ENCODE data around the gene RPTOR. TPM values are rescaled to one million over a fixed set of nuclear protein-coding genes. Genes with fewer than 3 reads are reported as not detected.
"Not testable (repeated sequence)": the region's sequence is repeated elsewhere in the genome, so short reads cannot be mapped to it uniquely, and the experiment has no call there.

Gene RPTOR
- polyA plus RNA-seq, 12 donors = 16.0 to 34.1 (median 21.6) TPM; not detected in 1

DNA sequence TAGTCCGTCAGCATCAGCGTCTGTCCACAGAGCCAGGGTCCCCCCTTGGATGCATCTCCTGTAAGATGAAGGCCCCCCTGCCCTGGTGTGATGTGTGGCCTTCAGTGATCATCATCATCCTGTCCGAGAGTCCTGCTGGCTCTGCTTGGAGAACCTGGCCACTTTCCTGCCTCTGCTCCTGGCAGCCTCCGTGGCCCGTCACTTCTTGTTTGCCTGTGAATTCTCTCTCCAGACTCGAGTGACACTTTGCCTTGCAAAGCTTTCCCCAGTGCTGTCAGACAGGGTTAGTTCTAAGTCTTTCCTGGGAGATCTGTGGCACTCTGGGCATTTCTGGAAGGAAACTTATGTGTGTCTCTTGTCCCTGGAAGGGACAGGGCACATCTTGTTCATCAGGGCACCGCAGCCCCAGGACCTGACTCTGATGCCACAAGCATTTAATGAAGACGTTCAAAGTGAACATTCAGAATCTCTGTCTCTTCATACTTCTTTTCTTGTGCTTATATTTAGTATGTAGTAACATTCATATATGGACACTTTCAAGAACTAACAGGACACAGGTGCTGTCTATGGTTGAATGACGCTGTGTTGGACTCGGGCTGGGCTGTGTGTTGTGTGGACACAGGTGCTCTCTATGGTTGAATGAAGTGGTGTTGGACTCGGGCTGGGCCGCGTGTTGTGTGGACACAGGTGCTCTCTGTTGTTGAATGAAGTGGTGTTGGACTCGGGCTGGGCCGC lies 68.5 kb downstream of the RPTOR start:
- no peak for DNase-seq

DNA sequence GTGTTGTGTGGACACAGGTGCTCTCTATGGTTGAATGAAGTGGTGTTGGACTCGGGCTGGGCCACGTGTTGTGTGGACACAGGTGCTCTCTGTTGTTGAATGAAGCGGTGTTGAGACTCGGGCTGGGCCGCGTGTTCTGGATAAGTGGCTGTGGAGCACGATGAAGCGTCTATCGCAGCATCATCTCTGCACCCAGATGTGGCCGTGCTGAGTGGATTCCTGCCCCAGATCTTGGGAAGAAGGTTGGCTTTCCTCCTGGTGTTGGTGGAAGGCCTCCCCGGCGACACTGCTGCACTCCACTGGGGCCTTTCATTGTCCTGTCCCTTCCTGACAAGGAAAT lies 69.1 kb downstream of the RPTOR start:
- DNase-seq = no peak

DNA sequence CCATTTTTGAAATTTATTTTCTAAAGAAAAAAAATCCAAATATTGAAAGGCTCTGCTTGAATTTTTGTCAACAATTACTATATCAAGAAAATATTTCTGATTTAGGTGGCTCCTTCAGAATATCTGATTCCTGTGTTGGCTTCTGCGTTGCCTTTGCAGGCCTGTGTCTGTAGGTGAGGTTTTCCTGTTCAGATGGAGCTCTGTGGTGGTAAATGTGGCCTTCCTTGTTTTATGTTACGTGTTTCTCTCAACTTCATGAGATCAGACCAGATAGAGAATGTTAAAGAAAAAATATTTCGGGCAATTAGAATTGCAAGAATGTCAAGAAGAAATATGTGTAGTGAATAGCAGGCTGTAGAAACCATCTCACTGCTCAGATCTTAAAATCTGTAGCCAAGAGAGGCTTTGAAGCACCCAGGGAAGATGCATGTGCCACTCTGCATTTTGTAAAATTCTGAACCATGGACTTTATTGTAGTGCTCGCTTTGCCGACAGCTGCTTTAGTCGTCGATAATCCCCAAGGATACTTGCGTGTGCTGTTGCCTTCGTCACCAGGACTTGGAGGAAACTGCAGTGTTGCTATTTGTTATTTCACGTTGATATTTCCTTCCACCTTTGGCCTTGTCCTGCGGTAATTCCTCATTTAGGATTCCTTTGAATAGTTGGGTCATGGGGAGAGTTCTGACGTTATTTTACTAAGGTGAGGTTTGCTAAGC lies 69.9 kb downstream of the RPTOR start:
- DNase-seq = no peak

DNA sequence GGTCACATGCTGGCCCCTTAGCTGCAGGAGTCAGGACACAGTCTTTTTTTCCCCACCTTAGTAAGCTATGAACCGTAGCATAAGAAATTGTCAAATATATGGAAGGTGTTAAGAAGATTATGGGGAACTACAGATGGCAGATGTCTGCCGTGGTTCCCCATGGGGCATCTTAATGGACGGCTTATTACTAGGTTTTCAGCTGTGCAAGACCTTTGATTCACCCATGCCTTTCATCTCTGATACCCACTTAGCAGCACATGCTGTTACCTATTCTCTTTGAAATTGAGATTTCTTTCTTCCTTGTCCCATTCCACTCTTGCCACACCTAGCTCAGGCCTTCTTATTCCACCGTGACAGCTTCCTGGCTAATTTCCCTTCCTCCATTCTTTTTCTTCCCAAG lies 70.7 kb downstream of the RPTOR start:
- no peak for DNase-seq

DNA sequence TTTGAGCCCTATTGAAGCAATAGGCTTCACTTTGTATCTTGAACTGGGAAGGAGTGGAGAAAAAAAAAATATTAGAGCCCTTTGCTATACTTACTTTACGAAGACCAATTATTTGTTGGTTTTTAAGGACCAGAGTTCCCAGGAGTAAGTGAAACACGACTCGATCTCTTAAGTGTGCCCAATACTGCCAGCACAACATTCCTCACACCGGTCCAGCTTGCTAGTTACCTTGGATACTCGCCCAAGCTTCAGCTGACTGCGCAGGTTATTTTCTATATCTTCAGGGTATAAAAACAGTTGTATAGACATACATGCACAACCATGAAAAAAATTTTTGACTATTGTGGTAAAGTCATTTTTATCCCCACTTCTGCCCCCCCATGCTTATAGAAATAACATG lies 72.1 kb downstream of the RPTOR start:
- no peak for DNase-seq

DNA sequence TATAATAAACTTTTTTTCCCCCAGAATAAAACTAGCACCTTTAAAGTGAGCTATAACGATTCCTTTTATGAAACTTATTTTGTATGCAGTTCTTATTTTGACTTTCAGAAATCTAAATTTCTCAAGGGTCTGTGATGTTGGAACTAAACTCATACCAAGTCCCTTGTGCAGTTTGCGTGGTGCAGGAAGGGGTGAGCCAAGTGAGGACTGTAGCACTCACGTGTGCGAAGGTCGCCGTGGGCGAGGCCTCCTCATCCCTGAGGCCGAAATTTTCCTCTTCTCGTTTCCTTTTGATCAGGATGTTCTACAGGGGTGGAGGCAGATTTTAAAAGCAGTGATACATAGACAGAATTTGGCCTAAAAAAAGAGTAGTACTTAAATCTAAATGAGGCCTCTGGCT lies 73.7 kb downstream of the RPTOR start:
- DNase-seq = no peak

DNA sequence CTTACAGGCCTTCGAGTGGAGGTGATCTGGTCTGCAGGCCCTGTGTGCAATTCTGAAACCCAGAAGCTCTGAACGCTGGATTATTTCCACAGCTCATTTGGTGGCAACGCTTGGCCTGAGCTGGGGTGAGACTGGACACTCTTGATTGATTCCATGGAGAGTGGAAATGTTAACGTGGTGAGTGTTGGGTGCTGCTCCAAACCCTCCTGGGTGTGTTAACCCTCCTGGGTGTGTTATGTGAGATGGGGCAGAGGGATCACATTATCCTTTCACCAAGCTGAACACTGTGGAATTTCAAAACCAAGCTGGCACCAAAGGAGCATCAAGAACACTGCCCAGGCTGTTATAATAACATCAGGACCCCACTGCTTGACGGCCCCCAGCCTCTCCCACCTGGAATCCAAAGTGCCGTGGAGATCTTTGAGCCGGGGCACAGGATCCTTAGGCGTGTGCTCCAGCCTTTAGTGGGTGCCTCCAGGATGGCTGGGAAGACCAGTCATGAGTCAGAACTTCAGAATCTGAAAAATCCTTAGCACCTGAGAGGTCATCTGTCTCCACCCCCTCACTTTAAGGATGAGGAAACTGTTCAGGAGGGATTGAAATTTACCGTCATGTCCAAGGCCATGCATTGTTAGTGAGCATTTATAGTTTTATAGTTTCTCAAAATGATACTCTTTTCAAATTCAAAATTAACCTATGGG lies 75.0 kb downstream of the RPTOR start:
- no peak for DNase-seq

DNA sequence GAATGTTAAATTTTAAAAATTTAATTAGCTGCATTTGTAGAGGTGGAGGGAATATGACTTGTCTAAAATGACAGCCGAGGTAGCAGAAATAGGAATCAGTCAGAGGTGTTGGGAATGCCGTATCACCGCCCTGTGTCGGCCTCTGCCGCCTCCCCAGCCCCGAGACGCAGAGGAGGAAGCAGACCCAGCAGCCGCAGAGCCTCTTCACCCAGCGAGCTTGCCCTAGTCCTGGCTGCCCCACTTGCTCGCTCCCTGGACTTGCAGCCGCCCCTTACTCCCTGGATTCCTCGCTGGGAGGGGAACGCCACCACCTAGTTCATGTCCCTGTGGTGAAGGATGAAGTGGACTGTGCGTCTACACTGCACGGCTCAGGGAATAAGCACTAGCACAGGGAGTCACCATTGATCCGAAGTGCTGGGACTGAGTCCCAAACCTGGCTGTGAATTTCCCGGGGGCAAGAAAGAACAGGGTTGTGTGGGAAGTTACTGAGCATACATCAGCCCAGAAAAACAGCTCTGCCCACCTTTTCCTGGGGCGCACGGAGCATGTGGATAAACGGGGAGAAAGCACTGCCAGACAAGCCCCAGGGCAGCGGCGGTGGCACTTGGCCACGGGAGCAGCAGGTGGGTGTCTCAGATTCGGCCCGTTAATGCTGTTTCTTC lies 76.8 kb downstream of the RPTOR start:
- no peak for DNase-seq

DNA sequence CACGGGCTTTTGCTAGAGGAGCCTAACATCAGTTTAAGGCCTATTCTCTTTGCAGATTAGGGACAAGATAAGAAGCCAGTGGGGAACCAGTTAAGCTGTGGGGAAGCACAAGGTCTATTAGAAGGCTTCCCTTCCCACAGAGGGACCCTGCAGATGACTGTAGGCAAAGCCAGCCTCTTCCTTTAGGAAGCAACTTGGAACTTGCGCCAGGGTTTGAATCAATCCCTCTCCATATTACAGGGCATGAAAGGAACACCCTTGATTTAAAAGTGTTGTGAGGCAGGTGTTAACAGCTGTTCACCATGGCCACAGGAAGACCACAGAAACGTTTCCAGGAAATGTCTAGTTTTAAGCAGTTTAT lies 77.3 kb downstream of the RPTOR start:
- no peak for DNase-seq

DNA sequence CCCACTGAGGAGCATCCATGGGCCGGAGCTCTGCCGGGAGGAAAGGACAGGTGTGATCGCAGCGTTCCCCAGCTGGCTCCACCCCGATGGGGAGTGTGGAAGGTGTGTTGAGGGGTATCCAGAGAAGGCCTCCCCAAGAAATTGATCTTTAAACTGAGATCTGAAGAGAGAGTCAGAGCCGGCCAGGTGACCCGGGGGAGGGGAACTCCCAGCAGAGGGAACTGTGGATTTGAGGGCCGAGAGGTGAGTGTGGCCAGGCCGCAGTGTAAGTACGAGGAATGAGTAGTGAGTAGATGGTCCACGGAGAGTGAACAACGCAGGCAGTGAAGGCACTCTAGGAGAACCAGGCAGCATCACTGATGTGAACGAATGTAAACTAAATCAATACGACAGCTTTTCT lies 80.2 kb downstream of the RPTOR start:
- no peak for DNase-seq

DNA sequence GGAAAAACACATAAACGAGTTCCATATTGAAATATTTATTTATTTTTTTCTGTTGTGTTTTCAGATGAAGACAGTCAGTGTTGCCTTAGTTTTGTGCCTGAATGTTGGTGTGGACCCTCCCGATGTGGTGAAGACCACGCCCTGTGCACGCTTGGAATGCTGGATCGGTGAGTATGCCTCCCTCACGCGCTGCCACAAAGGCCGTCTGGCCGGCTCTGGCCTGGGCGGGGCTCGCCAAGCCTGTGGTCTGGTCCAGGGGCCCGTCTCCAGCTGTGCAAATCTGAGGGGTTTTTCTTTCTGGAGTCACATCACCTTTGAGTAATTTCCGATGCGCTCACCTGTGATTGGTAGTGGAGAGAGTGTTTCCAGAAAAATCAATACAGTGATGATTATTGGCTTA lies 81.0 kb downstream of the RPTOR start:
- no peak for DNase-seq

DNA sequence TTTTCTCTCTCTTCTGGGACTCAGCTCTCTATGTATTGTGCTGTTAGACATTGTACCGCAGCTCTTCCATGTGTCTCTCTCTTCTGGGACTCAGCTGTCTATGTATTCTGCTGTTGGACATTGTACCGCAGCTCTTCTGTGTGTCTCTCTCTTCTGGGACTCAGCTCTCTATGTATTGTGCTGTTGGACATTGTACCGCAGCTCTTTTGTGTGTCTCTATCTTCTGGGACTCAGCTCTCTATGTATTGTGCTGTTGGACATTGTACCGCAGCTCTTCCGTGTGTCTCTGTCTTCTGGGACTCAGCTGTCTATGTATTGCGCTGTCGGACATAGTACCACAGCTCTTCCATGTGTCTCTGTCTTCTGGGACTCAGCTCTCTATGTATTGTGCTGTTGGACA lies 84.2 kb downstream of the RPTOR start:
- not testable (repeated sequence) for DNase-seq

DNA sequence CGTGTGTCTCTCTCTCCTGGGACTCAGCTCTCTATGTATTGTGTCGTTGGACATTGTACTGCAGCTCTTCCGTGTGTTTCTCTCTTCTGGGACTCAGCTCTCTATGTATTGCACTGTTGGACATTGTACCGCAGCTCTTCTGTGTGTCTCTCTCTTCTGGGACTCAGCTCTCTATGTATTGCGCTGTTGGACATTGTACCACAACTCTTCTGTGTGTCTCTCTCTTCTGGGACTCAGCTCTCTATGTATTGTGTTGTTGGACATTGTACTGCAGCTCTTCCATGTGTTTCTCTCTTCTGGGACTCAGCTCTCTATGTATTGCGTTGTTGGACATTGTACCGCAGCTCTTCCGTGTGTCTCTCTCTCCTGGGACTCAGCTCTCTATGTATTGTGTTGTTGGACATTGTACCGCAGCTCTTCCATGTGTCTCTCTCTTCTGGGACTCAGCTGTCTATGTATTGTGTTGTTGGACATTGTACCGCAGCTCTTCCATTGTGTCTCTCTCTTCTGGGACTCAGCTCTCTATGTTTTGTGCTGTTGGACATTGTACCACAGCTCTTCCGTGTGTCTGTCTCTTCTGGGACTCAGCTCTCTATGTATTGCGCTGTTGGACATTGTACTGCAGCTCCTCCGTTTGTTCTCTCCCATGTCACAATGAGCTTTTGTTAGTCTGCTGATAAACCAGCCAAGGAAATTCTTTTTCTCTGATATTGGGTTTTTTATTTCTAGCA lies 84.8 kb downstream of the RPTOR start:
- DNase-seq = no peak

DNA sequence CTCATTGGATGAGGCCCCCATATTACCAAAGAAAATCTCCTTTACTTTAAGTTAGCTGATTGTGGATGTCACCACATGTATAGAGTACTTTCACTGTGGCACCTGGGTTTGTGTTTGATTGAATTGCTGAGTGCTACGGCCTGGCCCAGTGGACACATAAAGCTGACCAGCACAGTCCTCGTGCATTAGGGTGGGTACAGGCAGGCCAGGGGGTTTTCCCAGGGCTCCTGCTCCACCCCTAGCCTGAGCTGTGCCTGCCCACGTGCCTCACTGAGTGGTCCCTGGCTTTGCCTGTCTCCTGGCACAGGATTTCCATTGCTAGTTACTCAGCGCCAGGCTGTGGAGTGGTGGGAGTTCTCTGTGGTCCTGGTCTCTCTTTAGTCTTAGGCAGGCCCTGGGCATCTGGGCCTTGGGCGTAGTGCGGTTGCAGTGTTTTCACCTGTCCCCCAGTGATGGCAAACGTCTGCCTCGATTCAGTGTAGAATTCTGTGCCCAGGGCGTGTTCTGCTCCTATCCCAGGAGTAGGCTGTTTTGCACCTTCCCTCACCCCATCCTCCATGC lies 86.0 kb downstream of the RPTOR start:
- DNase-seq = no peak

DNA sequence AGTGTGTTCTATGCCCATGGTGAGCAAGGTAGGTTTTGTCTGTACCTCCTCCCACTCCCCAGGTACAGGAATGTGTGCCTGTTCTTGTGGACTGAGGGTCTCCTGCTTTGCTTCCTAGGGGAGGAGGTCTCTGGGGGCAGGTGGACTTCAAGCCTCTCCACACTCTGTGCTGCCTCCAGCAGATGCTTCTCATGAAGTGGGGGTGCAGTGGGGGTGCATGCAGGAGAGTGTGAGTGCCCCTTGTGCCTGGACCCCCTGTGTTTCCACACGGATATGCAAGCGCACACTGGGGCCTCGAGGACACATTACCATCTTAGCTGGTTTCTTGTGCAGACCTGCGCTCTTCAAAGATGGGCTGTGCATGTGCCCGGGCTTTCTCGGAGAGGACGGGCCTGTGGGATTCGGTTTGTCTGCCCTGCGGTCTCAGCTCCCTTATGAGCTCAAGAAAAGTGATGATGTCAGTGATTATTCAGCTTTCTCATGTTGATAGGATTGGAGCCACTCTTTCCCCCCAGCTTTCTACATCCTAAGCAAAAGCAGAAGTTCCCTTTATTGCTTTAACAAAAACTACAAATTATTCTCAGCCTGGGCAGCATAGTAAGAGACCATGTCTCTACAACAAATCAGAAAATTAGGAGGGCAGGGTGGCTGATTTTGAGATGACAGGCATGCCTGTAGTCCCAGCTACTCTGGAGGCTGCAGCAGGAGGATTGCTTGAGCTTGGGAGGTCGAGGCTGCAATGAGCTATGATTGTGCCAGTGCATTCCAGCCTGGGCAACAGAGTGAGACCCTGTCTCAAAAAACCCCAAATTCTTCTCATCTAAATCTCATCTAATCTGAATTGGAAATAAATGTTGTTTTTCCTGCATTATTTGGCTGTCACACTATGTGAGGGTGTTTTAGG lies 86.8 kb downstream of the RPTOR start:
- DNase-seq = no peak

DNA sequence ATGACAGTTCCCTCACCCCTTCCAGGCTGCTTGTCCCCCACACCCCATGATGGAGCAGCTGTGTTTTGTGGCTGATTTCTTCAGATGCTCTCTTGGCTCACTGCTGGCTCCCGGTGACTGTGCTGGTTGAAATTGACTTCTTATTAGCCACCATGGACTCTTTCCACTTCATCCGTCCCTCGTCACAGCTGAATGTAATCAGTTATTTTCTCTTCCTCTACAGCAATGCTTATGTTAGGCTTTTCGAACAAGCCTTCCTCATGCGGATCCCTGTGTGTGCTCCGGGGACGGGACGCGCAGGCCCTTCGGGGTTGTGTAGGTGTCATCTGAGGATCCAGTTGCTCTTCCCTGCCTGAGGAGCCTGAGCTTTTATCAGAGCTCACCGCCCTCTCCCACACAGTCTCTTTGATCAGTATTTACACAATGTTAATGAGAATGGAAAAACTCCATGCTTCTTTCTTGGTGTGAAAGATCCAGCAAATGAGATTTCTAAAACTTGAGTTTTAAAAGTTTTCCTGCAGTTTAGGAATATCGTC lies 87.5 kb downstream of the RPTOR start:
- no peak for DNase-seq

DNA sequence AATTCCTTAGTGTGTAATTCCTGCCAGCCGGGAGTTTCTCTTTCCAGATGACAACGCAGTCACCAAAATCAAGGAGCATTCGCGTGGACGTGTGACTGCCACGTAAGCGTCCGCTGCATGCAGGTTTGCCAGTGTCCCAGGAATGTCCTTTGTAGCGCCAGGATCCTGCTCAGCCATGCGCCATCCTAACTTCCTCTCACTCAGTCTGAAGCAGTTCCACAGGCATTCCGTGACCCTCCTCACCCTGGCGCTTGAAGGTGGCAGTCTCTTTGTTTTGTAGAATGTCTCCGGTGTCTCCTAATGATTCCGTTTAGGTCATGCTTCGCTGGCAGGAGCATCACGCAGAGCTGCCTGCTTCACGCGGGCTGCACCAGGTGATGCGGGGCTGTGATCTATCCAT lies 88.6 kb downstream of the RPTOR start:
- no peak for DNase-seq

DNA sequence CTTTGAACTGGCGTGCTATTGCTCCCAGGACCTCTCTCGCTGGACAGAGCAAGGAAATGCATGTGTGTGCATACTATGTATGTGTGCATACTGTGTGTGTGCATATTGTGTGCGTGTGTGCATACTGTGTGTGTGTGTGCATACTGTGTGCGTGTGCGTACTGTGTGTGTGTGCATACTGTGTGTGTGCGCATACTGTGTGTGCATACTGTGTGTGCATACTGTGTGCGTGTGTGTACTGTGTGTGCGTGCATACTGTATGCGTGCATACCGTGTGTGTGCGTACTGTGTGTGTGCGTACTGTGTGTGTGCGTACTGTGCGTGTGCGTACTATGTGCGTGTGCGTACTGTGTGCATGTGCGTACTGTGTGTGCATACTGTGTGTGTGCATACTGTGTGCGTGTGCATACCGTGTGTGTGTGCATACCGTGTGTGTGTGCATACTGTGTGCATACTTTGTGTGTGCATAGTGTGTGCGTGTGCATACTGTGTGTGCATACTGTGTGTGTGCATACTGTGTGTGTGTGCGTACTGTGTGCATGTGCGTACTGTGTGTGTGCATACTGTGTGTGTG lies 89.4 kb downstream of the RPTOR start:
- DNase-seq = no peak

DNA sequence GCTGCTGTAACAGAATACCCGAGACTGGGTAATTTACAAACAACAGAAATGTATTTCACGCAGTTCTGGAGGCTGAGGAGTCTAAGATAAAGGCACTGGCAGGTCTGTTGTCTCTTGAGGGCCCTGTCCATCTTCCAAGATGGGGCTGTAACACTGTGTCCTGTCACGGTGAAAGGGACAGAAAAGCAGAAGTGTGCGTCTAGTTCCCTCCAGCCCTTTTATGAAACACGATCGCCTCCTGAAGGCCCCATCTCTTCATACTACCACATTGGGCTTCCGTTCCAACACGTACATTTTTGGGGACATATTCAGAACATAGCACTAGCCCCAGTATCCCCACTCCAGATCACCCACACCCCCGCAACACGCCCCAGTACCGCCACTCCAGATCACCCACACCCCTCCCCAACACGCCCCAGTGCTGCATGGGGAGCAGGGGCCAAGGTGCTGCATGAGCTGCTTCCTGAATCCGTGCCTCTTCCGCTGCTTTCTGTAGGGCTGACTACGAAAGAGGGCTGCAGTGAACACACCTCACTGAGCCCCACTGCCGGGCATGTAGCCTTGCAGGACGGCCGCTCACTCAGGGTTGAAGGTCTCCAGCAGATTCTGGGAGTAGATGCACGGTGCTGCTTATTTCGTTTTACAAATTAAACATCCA lies 91.9 kb downstream of the RPTOR start:
- no peak for DNase-seq

Data from muscle of arm (tissue), 12 donors.